ENCODE results near the gene EXD3. TPM values are rescaled to one million over a fixed set of nuclear protein-coding genes. Genes with fewer than 3 reads are reported as not detected.
A peak's percentile ranks its signal among the peaks of the same experiment; 100 is the strongest.

EXD3 gene
- total RNA-seq, 4 donors from 2014 or later = 13.8 to 25.7 (median 17.7) TPM

DNA sequence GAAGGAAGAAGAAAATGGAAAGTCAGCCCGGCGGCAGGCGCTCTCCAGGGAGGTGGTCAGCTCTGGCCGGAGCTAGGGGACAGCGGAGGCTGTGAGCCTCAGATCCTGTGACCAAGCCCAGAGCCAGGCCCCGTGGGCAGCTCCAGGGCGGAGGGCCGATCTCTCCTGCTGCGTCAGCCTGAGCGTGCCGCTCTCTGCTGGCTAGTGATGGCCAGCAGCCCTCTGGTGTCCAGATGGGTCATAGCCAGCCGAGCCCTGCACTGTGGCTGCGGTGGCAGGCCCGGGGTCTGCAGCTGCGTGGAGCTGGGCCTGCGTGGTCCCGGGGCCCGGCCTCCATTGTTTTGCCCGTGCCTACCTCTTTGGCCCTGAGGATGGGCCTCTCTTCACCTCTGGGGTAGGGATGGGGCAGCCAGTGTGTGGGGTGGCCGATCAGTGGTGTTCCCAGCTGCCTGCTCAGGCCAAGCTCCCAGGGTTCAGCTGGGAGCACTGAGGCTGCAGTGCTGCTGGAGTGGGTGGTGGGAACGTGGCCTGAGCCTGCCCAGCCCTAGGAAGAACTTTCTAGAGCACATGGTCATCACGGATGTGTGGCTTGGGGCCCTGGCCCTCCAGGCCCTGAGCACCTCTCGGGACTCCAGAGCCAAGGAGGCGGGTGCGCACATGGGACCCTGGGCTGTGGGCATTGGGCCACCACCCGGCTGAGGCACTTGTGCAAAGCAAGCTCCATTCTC, 103.8 kb downstream of the EXD3 start:
- 71 to 83% methylated on average over 18 to 26 of the region's 26 CpGs for WGBS, 2 donors

DNA sequence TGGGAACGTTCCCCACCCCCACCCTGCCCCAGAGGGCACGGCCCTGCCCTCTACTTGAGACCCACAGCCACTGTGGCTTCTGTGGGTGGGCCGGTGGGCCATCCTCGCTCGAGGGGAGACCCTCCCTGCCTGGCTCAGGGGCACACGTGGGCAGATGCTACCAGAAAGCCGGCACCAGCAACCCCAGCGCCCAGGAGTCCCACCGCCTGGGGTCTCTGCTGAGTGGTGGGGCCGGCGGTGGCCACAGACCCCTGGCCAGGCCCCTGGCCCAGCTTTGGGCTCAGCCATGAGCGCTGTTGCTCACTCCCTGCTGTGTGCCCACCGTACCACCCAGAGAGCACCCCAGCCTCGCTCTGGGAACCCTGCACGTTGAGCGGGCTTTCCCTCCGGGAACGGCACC, 104.4 kb downstream of the EXD3 start:
- DNase-seq (ENCODE audit: low spot score in 2 of 2) = peak in 1 of 2 donors; percentile 70
- TF ChIP-seq, protein P1, sequence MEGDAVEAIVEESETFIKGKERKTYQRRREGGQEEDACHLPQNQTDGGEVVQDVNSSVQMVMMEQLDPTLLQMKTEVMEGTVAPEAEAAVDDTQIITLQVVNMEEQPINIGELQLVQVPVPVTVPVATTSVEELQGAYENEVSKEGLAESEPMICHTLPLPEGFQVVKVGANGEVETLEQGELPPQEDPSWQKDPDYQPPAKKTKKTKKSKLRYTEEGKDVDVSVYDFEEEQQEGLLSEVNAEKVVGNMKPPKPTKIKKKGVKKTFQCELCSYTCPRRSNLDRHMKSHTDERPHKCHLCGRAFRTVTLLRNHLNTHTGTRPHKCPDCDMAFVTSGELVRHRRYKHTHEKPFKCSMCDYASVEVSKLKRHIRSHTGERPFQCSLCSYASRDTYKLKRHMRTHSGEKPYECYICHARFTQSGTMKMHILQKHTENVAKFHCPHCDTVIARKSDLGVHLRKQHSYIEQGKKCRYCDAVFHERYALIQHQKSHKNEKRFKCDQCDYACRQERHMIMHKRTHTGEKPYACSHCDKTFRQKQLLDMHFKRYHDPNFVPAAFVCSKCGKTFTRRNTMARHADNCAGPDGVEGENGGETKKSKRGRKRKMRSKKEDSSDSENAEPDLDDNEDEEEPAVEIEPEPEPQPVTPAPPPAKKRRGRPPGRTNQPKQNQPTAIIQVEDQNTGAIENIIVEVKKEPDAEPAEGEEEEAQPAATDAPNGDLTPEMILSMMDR (IDR thresholded peaks at IDR 0.05) = no peak
- TF ChIP-seq POLR2A (IDR thresholded peaks at IDR 0.05) = no peak
- no peak overlapping the region for H3K4me3 ChIP-seq (ENCODE audit: low read depth, poor library complexity, severe bottlenecking)
- WGBS, 2 donors = 62 to 81% methylated on average over 12 to 14 of the region's 18 CpGs
- intact Hi-C loops (cut with DNase I; ENCODE audit: low total_unique reads) = no loop called here

More for the DNA sequence above, 103.8 kb downstream of the EXD3 start:
- no peak overlapping the region for H3K4me3 ChIP-seq (ENCODE audit: low read depth, poor library complexity, severe bottlenecking)
- intact Hi-C loops (cut with DNase I; ENCODE audit: low total_unique reads) = no loop called here
- DNase-seq (ENCODE audit: low spot score in 2 of 2) = peak; percentile 16 to 87
- TF ChIP-seq, protein P1 (IDR thresholded peaks at IDR 0.05) = no peak
- TF ChIP-seq POLR2A (IDR thresholded peaks at IDR 0.05) = no peak

DNA sequence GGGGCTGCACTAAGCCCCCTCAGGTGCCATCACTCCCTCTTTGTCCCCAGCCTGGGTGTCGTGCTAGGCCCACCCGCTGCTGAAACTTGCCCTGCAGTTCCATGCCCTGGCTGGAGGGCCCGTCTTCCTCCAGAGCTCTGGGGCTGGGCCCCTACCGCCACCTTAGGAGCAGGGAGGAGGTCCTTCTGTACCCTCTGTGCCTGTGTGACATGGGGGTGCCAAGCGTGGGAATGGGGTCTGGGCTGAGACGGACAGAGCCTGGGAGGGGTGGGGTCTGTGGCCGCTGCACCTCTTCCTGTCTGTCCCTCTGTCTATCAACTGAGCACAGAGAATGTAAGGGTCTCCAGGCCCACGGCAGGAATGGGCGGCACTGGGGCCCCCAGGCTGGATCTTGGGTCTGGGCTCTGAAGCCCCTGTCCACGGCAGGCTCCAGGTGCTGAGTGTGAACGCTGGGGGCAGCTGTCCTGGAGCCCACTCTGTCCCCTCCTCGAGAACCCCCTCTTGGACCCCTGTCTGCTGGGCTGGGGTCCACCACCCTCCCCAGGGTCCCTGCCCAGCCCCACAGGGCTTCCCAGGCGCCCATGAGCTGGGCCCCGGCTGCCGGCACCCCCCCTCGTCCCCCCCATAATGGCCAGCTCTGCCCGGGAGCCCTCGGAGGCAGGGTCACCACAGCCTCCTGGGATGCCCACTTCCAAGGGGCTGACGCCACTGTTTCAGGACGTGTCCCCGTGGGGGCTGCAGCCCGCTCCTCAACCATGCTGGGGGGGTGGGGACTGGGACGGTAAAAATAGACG, 105.0 kb downstream of the EXD3 start:
- DNase-seq (ENCODE audit: low spot score in 2 of 2) = peak in 1 of 2 donors; percentile 83
- intact Hi-C loops (cut with DNase I; ENCODE audit: low total_unique reads) = no loop called here
- no peak overlapping the region for H3K4me3 ChIP-seq (ENCODE audit: low read depth, poor library complexity, severe bottlenecking)
- 71 to 76% methylated on average over 16 to 23 of the region's 24 CpGs for WGBS, 2 donors
- TF ChIP-seq, protein P1 (IDR thresholded peaks at IDR 0.05) = no peak

DNA sequence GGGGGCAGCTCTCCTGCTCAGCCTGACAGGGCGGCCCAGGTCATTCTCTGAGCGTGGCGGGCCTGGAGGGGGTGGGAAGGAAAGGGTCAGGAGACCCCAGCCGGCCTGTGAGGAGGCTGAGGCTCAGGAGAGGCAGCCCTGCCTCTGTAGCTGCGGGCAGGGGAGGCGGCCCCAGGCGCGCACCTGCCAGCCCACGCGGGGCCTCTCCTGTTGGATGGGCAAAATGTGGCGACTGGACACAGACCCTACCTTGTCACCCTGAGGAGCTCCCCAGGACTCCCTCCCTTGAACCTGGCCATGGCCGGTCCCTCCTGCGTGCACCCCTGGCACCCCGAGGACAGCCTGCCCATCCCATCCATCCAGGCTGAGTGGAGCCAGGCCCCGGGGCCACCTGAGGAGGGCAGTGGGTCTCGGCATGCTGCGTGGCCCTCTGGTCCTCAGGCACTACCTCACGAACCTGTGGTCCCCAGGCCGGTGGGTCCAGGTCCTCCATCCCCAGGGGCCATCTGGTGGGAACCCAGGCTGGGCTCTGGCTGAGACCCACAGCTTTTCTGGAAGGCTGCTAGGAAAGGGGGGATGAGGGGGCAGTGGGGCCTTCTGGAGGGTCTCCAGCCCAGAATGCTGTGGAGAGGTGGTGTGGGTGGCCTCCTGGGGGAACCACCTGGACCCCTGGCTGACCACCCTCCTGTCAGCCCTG, 105.8 kb downstream of the EXD3 start:
- WGBS, 2 donors = 66 to 69% methylated on average over 15 to 19 of the region's 19 CpGs
- peak; percentile 13 to 82 for DNase-seq (ENCODE audit: low spot score in 2 of 2)
- H3K4me3 ChIP-seq (ENCODE audit: low read depth, poor library complexity, severe bottlenecking) = no peak overlapping the region
- TF ChIP-seq POLR2A (IDR thresholded peaks at IDR 0.05) = no peak
- TF ChIP-seq, protein P1 (IDR thresholded peaks at IDR 0.05) = no peak
- intact Hi-C loops (cut with DNase I; ENCODE audit: low total_unique reads) = no loop called here

DNA sequence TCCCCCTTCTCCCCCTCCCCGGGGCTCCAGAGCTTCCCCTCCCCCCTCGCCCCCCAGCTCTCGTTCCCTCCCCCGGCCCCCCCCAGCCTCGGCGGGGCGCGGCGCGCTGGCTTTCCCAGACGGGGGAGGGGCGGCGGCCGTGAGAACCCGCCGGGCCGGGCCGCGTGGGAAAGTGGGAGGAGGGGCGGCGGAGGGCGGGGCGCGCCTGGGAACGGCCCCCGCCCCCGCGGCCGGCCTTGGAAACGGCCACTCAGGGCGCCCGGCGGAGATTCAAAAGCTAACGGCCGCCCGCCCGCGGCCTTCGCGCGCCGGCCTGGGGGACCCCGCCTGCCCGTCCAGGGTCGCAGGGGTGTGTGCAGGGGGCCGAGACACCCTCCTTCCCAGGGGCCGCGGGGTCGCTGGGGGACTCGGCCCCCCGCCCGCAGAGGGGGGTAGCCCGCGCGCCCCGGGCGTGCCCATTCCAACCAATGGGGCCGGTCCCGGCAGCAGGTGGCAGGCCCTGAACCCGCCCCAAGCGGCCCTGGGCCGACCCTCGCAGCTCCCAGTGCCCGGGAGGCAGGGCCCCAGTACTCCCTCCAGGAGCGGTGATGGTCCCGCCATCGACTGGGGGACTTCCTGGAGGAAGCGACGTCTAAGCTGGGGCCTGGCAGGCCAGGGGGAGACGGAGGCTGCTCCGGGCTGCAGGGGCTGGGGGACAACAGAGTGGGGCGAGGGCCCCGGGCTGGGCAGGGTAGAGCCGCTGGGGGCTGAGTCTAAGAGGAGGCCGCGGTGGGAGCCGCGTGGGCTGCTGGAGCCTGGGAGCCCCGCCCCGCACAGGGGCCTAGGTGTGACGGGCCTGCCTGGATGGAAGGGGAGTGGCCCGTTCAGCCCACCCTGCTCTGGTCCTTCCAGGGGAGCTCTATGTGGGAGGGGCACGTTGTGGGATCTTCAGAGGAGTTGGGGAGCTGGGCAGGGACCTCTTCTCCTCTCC, 106.7 kb downstream of the EXD3 start:
- intact Hi-C loops (cut with DNase I; ENCODE audit: low total_unique reads) = no loop called here
- DNase-seq (ENCODE audit: low spot score in 2 of 2) = peak in 1 of 2 donors; percentile 16
- WGBS, 2 donors = 10 to 21% methylated on average over 18 to 19 of the region's 83 CpGs
- H3K4me3 ChIP-seq (ENCODE audit: low read depth, poor library complexity, severe bottlenecking) = no peak overlapping the region
- TF ChIP-seq POLR2A (IDR thresholded peaks at IDR 0.05) = no peak
- TF ChIP-seq, protein P1 (IDR thresholded peaks at IDR 0.05) = no peak
